H9 (cell line): Measurements from ENCODE around the gene PTP4A1. TPM values are rescaled to one million over a fixed set of nuclear protein-coding genes. Genes with fewer than 3 reads are reported as not detected.
A peak's percentile ranks its signal among the peaks of the same experiment; 100 is the strongest.

Experiments used
- DNase-seq: peaks from one replicate; pipeline ENCODE4 v3.0.0-alpha.2; 2017
- H2AFZ ChIP-seq: one replicate; pipeline ENCODE4 v1.6.1; 2013; ENCODE audit warnings: mild to moderate bottlenecking, low read length, control low read depth, moderate library complexity
- H2AK5ac ChIP-seq: 2 replicates; pipeline ENCODE4 v1.6.1; 2013; ENCODE audit warnings: low read length, control low read depth, mixed read lengths; ENCODE audit not compliant: insufficient read length
- H2BK120ac ChIP-seq: one replicate; pipeline ENCODE4 v1.6.1; 2013; ENCODE audit warnings: low read depth, mild to moderate bottlenecking, low read length, control low read depth, inconsistent platforms; ENCODE audit not compliant: poor library complexity, severe bottlenecking
- H2BK12ac ChIP-seq: 2 replicates; pipeline ENCODE4 v1.6.1; 2013; ENCODE audit warnings: low read length, control low read depth, mixed read lengths, low read depth; ENCODE audit not compliant: insufficient read length
- H2BK15ac ChIP-seq: 2 replicates; pipeline ENCODE4 v1.6.1; 2013; ENCODE audit warnings: low read depth, low read length, control low read depth
- H2BK20ac ChIP-seq: one replicate; pipeline ENCODE4 v1.6.1; 2013; ENCODE audit warnings: low read depth, mild to moderate bottlenecking, low read length, control low read depth, inconsistent platforms; ENCODE audit not compliant: poor library complexity, severe bottlenecking
- H2BK5ac ChIP-seq: 2 replicates; pipeline ENCODE4 v1.6.1; 2013; ENCODE audit warnings: low read length, control low read depth, mixed read lengths; ENCODE audit not compliant: insufficient read length
- H3K14ac ChIP-seq: 2 replicates; pipeline ENCODE4 v1.6.1; 2013; ENCODE audit warnings: low read length, control low read depth; ENCODE audit not compliant: insufficient read depth
- H3K18ac ChIP-seq: 2 replicates; pipeline ENCODE4 v1.6.1; 2013; ENCODE audit warnings: low read depth, mild to moderate bottlenecking, mixed read lengths, low read length, control low read depth; ENCODE audit not compliant: insufficient read length
- H3K23ac ChIP-seq: 2 replicates; pipeline ENCODE4 v1.6.1; 2013; ENCODE audit warnings: low read length, control low read depth, mixed read lengths, low read depth; ENCODE audit not compliant: insufficient read length
- H3K23me2 ChIP-seq: 2 replicates; pipeline ENCODE4 v1.6.1; 2013; ENCODE audit warnings: low read depth, mild to moderate bottlenecking, mixed read lengths, low read length, control low read depth; ENCODE audit not compliant: insufficient read length, poor library complexity, severe bottlenecking
- H3K27ac ChIP-seq: 2 replicates; pipeline ENCODE4 v1.5.1; 2013; ENCODE audit warnings: low read length, control low read depth, mixed read lengths, low read depth; ENCODE audit not compliant: insufficient read length
- H3K27me3 ChIP-seq: 2 replicates; pipeline ENCODE4 v1.6.1; 2013; ENCODE audit warnings: low read length, control low read depth, inconsistent platforms; ENCODE audit not compliant: insufficient read depth
- H3K4ac ChIP-seq: 2 replicates; pipeline ENCODE4 v1.6.1; 2013; ENCODE audit warnings: low read depth, mild to moderate bottlenecking, control low read depth, inconsistent platforms, low read length, moderate library complexity
- H3K4me1 ChIP-seq: 2 replicates; pipeline ENCODE4 v1.6.1; 2013; ENCODE audit warnings: low read length, control low read depth, inconsistent platforms; ENCODE audit not compliant: insufficient read depth
- H3K4me2 ChIP-seq: 2 replicates; pipeline ENCODE4 v1.6.1; 2013; ENCODE audit warnings: low read length, control low read depth, mixed read lengths; ENCODE audit not compliant: insufficient read length, insufficient read depth
- H3K56ac ChIP-seq: 2 replicates; pipeline ENCODE4 v1.6.1; 2013; ENCODE audit warnings: low read depth, mild to moderate bottlenecking, mixed read lengths, low read length, control low read depth; ENCODE audit not compliant: insufficient read length
- H3K79me1 ChIP-seq: 2 replicates; pipeline ENCODE4 v1.6.1; 2013; ENCODE audit warnings: low read depth, mild to moderate bottlenecking, moderate library complexity, low read length, control low read depth, inconsistent platforms; ENCODE audit not compliant: insufficient read depth, poor library complexity, severe bottlenecking
- H3K79me2 ChIP-seq: 2 replicates; pipeline ENCODE4 v1.6.1; 2013; ENCODE audit warnings: low read length, control low read depth, inconsistent platforms; ENCODE audit not compliant: insufficient read depth
- H3K9ac ChIP-seq: 2 replicates; pipeline ENCODE4 v1.6.1; 2013; ENCODE audit warnings: low read length, control low read depth, mixed read lengths; ENCODE audit not compliant: insufficient read length; ENCODE audit errors: extremely low read depth
- H3K9me3 ChIP-seq: one replicate; pipeline ENCODE4 v1.6.1; 2013; ENCODE audit warnings: low read depth, low read length, inconsistent platforms; ENCODE audit not compliant: control insufficient read depth
- H3T11ph ChIP-seq: one replicate; pipeline ENCODE4 v1.6.1; 2013; ENCODE audit warnings: mild to moderate bottlenecking, low read length, control low read depth, inconsistent platforms
- H4K20me1 ChIP-seq: one replicate; pipeline ENCODE4 v1.6.1; 2013; ENCODE audit not compliant: control insufficient read depth, insufficient read length, insufficient read depth
- H4K5ac ChIP-seq: 2 replicates; pipeline ENCODE4 v1.6.1; 2013; ENCODE audit warnings: low read depth, mild to moderate bottlenecking, mixed read lengths, low read length, control low read depth; ENCODE audit not compliant: insufficient read length
- H4K8ac ChIP-seq: replicated peaks from 2 replicates; pipeline ENCODE4 v1.6.1; 2013; ENCODE audit warnings: low read length, control low read depth, mixed read lengths, low read depth; ENCODE audit not compliant: insufficient read length
- H4K91ac ChIP-seq: 2 replicates; pipeline ENCODE4 v1.6.1; 2013; ENCODE audit warnings: low read depth, mild to moderate bottlenecking, moderate library complexity, mixed read lengths, low read length, control low read depth; ENCODE audit not compliant: insufficient read length
- H3K27ac Mint-ChIP-seq, 3 experiments: 2 replicates in 2 of 3; 3 replicates in 1 of 3; pipeline ENCODE4 v1.8.0; 2020 to 2021; ENCODE audit warnings: mixed read lengths in 3 of 3, mild to moderate bottlenecking in 1 of 3, moderate library complexity in 1 of 3
- H3K27me3 Mint-ChIP-seq: 2 replicates; pipeline ENCODE4 v1.8.0; 2021; ENCODE audit warnings: low read depth, mild to moderate bottlenecking, moderate library complexity, mixed read lengths
- H3K36me3 Mint-ChIP-seq, 3 experiments: 2 replicates in 2 of 3; 3 replicates in 1 of 3; pipeline ENCODE4 v1.8.0; 2020 to 2021; ENCODE audit warnings: low read depth in 3 of 3, mixed read lengths in 3 of 3; ENCODE audit not compliant: insufficient read depth in 1 of 3
- H3K4me1 Mint-ChIP-seq, 2 experiments: 2 replicates each; pipeline ENCODE4 v1.8.0; 2020; ENCODE audit warnings: mixed read lengths in 2 of 2
- H3K4me3 Mint-ChIP-seq, 2 experiments: 2 replicates in 1 of 2; 3 replicates in 1 of 2; pipeline ENCODE4 v1.8.0; 2020 to 2021; ENCODE audit warnings: mild to moderate bottlenecking in 2 of 2, mixed read lengths in 2 of 2, moderate library complexity in 1 of 2
- H3K9me3 Mint-ChIP-seq, 2 experiments: 2 replicates in 1 of 2; 3 replicates in 1 of 2; pipeline ENCODE4 v1.8.0; 2020; ENCODE audit warnings: mild to moderate bottlenecking in 2 of 2, mixed read lengths in 2 of 2, moderate library complexity in 1 of 2
- CTCF ChIP-seq: fragments of 200-600 bp; sonication (generic); conservative IDR thresholded peaks from 3 replicates; pipeline ENCODE4 v1.8.0; 2021; ENCODE audit warnings: antibody characterized with exemption, mild to moderate bottlenecking
- WGBS: extraction: QIAGEN DNeasy Blood & Tissue Kit; methylation state at CpG from one replicate; pipeline ENCODE4 v1.1.7; 2013; ENCODE audit warnings: missing lambda C conversion rate, low lambda C conversion rate, mixed read lengths; ENCODE audit not compliant: insufficient read length; ENCODE audit errors: extremely low coverage; 5-methylcytosine and 5-hydroxymethylcytosine counted together
- total RNA-seq: library from RNA; stranded (reverse); gene quantifications from 2 replicates; pipeline ENCODE4 v1.2.1, GENCODE V29; 2021

PTP4A1 gene
- total RNA-seq, 1 experiment from 2014 or later = 85.9 TPM

GRCh38 chr6:63599243-63599642 lies 27.0 kb downstream of the PTP4A1 start:
- no peaks in the 10 kb centered on the region for H3K4me1 ChIP-seq
- H3K4me1 Mint-ChIP-seq = peaks cover 2 to 13% of the 10 kb centered on the region in 2 experiments; a peak in 3 of 4 replicates
- no peak overlapping the region for H3K4ac ChIP-seq
- no CpG with 5 or more reads among the region's 7 CpGs for WGBS
- H4K20me1 ChIP-seq = no peaks in the 10 kb centered on the region
- no peak overlapping the region for H3K56ac ChIP-seq
- no peak overlapping the region for H2BK120ac ChIP-seq
- no peak overlapping the region for H2AFZ ChIP-seq
- no peak overlapping the region for H4K91ac ChIP-seq
- no peak overlapping the region for H3T11ph ChIP-seq
- no peak overlapping the region for H2BK20ac ChIP-seq
- no peak overlapping the region for H3K14ac ChIP-seq
- no peaks in the 10 kb centered on the region for H3K36me3 Mint-ChIP-seq
- no peak overlapping the region for H3K23ac ChIP-seq
- H3K9ac ChIP-seq = no peak overlapping the region
- no peaks in the 10 kb centered on the region for H3K9me3 Mint-ChIP-seq
- no peaks in the 10 kb centered on the region for H3K27me3 Mint-ChIP-seq
- DNase-seq = no peak
- H3K18ac ChIP-seq = no peak overlapping the region
- H3K27ac Mint-ChIP-seq = no peak overlapping the region; a peak in 1 of 7 replicates
- peaks cover 6% of the 10 kb centered on the region for H3K23me2 ChIP-seq
- no peak overlapping the region for H2BK12ac ChIP-seq
- H4K5ac ChIP-seq = no peak overlapping the region
- no peak overlapping the region for H3K4me2 ChIP-seq
- H2BK5ac ChIP-seq = no peak overlapping the region
- H3K4me3 Mint-ChIP-seq = peak overlapping the region; percentile 80 to 87; a peak in 3 of 5 replicates
- H3K9me3 ChIP-seq = no peaks in the 10 kb centered on the region
- no peak for TF ChIP-seq CTCF
- H2AK5ac ChIP-seq = no peak overlapping the region
- H3K79me2 ChIP-seq = no peaks in the 10 kb centered on the region
- no peak overlapping the region for H2BK15ac ChIP-seq
- H4K8ac ChIP-seq = no peak overlapping the region
- H3K79me1 ChIP-seq = no peaks in the 10 kb centered on the region
- H3K27me3 ChIP-seq = no peaks in the 10 kb centered on the region
- no peak overlapping the region for H3K27ac ChIP-seq
